ENCODE measurements around the gene ACBD6.

Gene ACBD6

DNA sequence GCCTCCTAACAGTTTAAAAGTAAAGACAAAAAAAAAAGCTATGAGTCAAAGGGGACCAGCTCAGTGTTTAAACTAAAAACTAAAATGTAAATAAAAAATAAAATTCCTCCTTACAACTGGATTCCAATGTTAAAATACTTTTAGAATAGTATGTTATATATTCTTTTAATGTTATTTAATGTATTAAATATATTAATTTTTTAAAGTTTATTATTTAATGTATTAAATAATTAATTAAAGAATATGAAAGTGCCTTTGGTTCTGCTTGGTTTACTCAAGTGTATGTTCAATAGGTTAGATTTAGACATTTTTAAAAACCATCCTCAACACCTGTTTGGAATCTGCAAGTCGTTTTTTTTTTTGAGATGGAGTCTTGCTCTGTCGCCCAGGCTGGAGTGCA lies 13.1 kb downstream of the ACBD6 start:
- no peaks in the 10 kb centered on the region for H3K9me3 ChIP-seq (ENCODE audit: control insufficient read depth, insufficient read depth, low read depth, low read length)
- CTCF ChIA-PET = interaction anchor here (0.5 to 1.4 kb wide), 5 partner anchors 10 to 373 kb away, joined by 3 to 8 read pairs (median 4); no protein-coding TSS in a partner anchor

GRCh38 chr1:180488661-180489060 lies 13.7 kb downstream of the ACBD6 start:
- Histone ChIP-seq H3K36me3 (ENCODE audit: control insufficient read depth in 2 of 2, insufficient read depth in 1 of 2, low read length in 2 of 2) (peaks cover 25 to 55% of the 10 kb centered on the region in 2 experiments), H3K4me1 (ENCODE audit: control insufficient read depth, insufficient read depth, low read length) (no peaks in the 10 kb centered on the region), H3K9me3 (ENCODE audit: control insufficient read depth, insufficient read depth, low read depth, low read length) (no peaks in the 10 kb centered on the region), H3K4me3 (ENCODE audit: low read depth, low read length) (no peak overlapping the region), H3K27ac (ENCODE audit: extremely low read depth, low read depth, low read length) (no peak overlapping the region)
- ChIA-PET POLR2A (interaction anchor here (1.1 kb wide), 1 partner anchor 13 kb away, joined by 4 read pairs; the partner anchor contains the start of gene ACBD6), CTCF (interaction anchor here (0.7 to 1.4 kb wide), 4 partner anchors 10 to 374 kb away, joined by 3 to 8 read pairs (median 4); no protein-coding TSS in a partner anchor)
- TF ChIP-seq ZBTB7A (tag by site-specific recombination; IDR thresholded peaks at IDR 0.05; ENCODE audit: low read depth) (no peak), ZNF211 (tag by site-specific recombination; IDR thresholded peaks at IDR 0.05; ENCODE audit: low read depth) (no peak), ZNF239 (tag by site-specific recombination; IDR thresholded peaks at IDR 0.05) (no peak), ZEB2 (tag by site-specific recombination; IDR thresholded peaks at IDR 0.05) (no peak), ZNF148 (tag by site-specific recombination; IDR thresholded peaks at IDR 0.05; ENCODE audit: borderline replicate concordance) (no peak), IKZF3 (tag by site-specific recombination; IDR thresholded peaks at IDR 0.05) (no peak), ZNF768 (tag by site-specific recombination; IDR thresholded peaks at IDR 0.05) (no peak), ZNF561 (tag by site-specific recombination; IDR thresholded peaks at IDR 0.05; ENCODE audit: borderline replicate concordance) (no peak), ZNF677 (tag by site-specific recombination; IDR thresholded peaks at IDR 0.05) (no peak), GLIS1 (tag by site-specific recombination; IDR thresholded peaks at IDR 0.05) (no peak), ZNF10 (tag by site-specific recombination; IDR thresholded peaks at IDR 0.05) (no peak)
- TF ChIP-seq, protein P1, sequence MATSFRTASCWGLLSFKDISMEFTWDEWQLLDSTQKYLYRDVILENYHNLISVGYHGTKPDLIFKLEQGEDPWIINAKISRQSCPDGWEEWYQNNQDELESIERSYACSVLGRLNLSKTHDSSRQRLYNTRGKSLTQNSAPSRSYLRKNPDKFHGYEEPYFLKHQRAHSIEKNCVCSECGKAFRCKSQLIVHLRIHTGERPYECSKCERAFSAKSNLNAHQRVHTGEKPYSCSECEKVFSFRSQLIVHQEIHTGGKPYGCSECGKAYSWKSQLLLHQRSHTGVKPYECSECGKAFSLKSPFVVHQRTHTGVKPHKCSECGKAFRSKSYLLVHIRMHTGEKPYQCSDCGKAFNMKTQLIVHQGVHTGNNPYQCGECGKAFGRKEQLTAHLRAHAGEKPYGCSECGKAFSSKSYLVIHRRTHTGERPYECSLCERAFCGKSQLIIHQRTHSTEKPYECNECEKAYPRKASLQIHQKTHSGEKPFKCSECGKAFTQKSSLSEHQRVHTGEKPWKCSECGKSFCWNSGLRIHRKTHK (tag by site-specific recombination; IDR thresholded peaks at IDR 0.05) = no peak
- TF ChIP-seq, protein P2, sequence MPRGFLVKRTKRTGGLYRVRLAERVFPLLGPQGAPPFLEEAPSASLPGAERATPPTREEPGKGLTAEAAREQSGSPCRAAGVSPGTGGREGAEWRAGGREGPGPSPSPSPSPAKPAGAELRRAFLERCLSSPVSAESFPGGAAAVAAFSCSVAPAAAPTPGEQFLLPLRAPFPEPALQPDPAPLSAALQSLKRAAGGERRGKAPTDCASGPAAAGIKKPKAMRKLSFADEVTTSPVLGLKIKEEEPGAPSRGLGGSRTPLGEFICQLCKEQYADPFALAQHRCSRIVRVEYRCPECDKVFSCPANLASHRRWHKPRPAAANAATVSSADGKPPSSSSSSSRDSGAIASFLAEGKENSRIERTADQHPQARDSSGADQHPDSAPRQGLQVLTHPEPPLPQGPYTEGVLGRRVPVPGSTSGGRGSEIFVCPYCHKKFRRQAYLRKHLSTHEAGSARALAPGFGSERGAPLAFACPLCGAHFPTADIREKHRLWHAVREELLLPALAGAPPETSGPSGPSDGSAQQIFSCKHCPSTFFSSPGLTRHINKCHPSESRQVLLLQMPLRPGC (tag by site-specific recombination; IDR thresholded peaks at IDR 0.05) = no peak

More for the DNA sequence above, 13.1 kb downstream of the ACBD6 start:
- peaks cover 26 to 60% of the 10 kb centered on the region in 2 experiments for H3K36me3 ChIP-seq (ENCODE audit: control insufficient read depth in 2 of 2, insufficient read depth in 1 of 2, low read length in 2 of 2)
- TF ChIP-seq KLF1 (tag by site-specific recombination; IDR thresholded peaks at IDR 0.05) (no peak), SP7 (tag by site-specific recombination; IDR thresholded peaks at IDR 0.05) (no peak), GLI2 (tag by site-specific recombination; IDR thresholded peaks at IDR 0.05; ENCODE audit: borderline replicate concordance, low read depth) (no peak), ZNF174 (tag by site-specific recombination; IDR thresholded peaks at IDR 0.05) (no peak), HOXC10 (CRISPR knock-in tag; IDR thresholded peaks at IDR 0.05) (no peak), ZFP69B (tag by site-specific recombination; IDR thresholded peaks at IDR 0.05) (no peak), ZNF302 (tag by site-specific recombination; IDR thresholded peaks at IDR 0.05; ENCODE audit: low read depth) (no peak), REPIN1 (tag by site-specific recombination; IDR thresholded peaks at IDR 0.05; ENCODE audit: low read depth) (no peak), MZF1 (tag by site-specific recombination; IDR thresholded peaks at IDR 0.05; ENCODE audit: borderline replicate concordance) (no peak), ZNF292 (tag by site-specific recombination; IDR thresholded peaks at IDR 0.05; ENCODE audit: borderline replicate concordance, low read depth) (no peak), FEZF1 (tag by site-specific recombination; IDR thresholded peaks at IDR 0.05) (no peak), ZIC2 (tag by site-specific recombination; IDR thresholded peaks at IDR 0.05) (no peak), ZSCAN23 (tag by site-specific recombination; IDR thresholded peaks at IDR 0.05) (no peak), ZNF830 (tag by site-specific recombination; IDR thresholded peaks at IDR 0.05; ENCODE audit: low read depth) (no peak), CTCF (tag by site-specific recombination; IDR thresholded peaks at IDR 0.05) (no peak), SP3 (tag by site-specific recombination; IDR thresholded peaks at IDR 0.05) (no peak), MYNN (tag by site-specific recombination; IDR thresholded peaks at IDR 0.05; ENCODE audit: borderline replicate concordance) (no peak)
- TF ChIP-seq, protein P3, sequence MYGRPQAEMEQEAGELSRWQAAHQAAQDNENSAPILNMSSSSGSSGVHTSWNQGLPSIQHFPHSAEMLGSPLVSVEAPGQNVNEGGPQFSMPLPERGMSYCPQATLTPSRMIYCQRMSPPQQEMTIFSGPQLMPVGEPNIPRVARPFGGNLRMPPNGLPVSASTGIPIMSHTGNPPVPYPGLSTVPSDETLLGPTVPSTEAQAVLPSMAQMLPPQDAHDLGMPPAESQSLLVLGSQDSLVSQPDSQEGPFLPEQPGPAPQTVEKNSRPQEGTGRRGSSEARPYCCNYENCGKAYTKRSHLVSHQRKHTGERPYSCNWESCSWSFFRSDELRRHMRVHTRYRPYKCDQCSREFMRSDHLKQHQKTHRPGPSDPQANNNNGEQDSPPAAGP (tag by site-specific recombination; IDR thresholded peaks at IDR 0.05) = no peak
- TF ChIP-seq, protein P4, sequence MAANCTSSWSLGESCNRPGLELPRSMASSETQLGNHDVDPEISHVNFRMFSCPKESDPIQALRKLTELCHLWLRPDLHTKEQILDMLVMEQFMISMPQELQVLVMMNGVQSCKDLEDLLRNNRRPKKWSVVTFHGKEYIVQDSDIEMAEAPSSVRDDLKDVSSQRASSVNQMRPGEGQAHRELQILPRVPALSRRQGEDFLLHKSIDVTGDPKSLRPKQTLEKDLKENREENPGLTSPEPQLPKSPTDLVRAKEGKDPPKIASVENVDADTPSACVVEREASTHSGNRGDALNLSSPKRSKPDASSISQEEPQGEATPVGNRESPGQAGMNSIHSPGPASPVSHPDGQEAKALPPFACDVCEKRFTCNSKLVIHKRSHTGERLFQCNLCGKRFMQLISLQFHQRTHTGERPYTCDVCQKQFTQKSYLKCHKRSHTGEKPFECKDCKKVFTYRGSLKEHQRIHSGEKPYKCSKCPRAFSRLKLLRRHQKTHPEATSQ (tag by site-specific recombination; IDR thresholded peaks at IDR 0.05) = no peak
- POLR2A ChIA-PET = no interaction called here
- no peak overlapping the region for H3K4me3 ChIP-seq (ENCODE audit: low read depth, low read length)
- no peaks in the 10 kb centered on the region for H3K4me1 ChIP-seq (ENCODE audit: control insufficient read depth, insufficient read depth, low read length)
- no peak overlapping the region for H3K27ac ChIP-seq (ENCODE audit: extremely low read depth, low read depth, low read length)

Data from HEK293 (cell line).